ACC112 (cell line): ENCODE results near the gene INSRR.
A peak's percentile ranks its signal among the peaks of the same experiment; 100 is the strongest.

Experiments used
- H2AFZ ChIP-seq: fragments of 200-600 bp; sonication (generic); one replicate; pipeline ENCODE4 v1.6.0; 2017; ENCODE audit warnings: antibody characterized with exemption, low read length; ENCODE audit not compliant: unreplicated experiment
- H3K27ac ChIP-seq: fragments of 200-600 bp; sonication (generic); 2 replicates; pipeline ENCODE4 v1.5.1; 2014; ENCODE audit warnings: low read depth, mild to moderate bottlenecking, antibody characterized with exemption, low read length, moderate library complexity
- H3K27me3 ChIP-seq: fragments of 200-600 bp; sonication (generic); 2 replicates; pipeline ENCODE4 v1.6.1; 2014; ENCODE audit warnings: mild to moderate bottlenecking, antibody characterized with exemption, low read length, moderate library complexity, mixed read lengths; ENCODE audit not compliant: insufficient read depth
- H3K36me3 ChIP-seq: fragments of 200-600 bp; sonication (generic); 2 replicates; pipeline ENCODE4 v1.6.1; 2016; ENCODE audit warnings: mild to moderate bottlenecking, antibody characterized with exemption, low read length, moderate library complexity, mixed read lengths; ENCODE audit not compliant: insufficient read depth
- H3K4me1 ChIP-seq: fragments of 200-600 bp; sonication (generic); one replicate; pipeline ENCODE4 v1.6.1; 2016; ENCODE audit warnings: low read length, mixed read lengths; ENCODE audit not compliant: insufficient read depth, unreplicated experiment, control insufficient read depth
- H3K4me3 ChIP-seq: fragments of 200-600 bp; sonication (generic); 2 replicates; pipeline ENCODE4 v1.5.1; 2014; ENCODE audit warnings: mild to moderate bottlenecking, low read depth, low read length
- H3K79me2 ChIP-seq: fragments of 200-600 bp; sonication (generic); one replicate; pipeline ENCODE4 v1.6.0; 2016; ENCODE audit warnings: low read length; ENCODE audit not compliant: control insufficient read depth, unreplicated experiment, insufficient read depth

The INSRR gene

GRCh38 chr1:156874572-156875340, 15.8 kb upstream of the INSRR start:
- Histone ChIP-seq H3K4me3 (no peak overlapping the region), H2AFZ (no peak overlapping the region), H3K36me3 (no peaks in the 10 kb centered on the region), H3K4me1 (peaks cover 8% of the 10 kb centered on the region), H3K27ac (no peak overlapping the region), H3K79me2 (no peaks in the 10 kb centered on the region), H3K27me3 (peaks cover 3% of the 10 kb centered on the region; the same call in 1 of the 2 replicates)

GRCh38 chr1:156874142-156874541, 15.2 kb upstream of the INSRR start:
- H2AFZ ChIP-seq, result no peak overlapping the region
- peaks cover 2% of the 10 kb centered on the region; the same call in 1 of the 2 replicates for H3K27me3 ChIP-seq
- H3K4me3 ChIP-seq, result no peak overlapping the region
- H3K36me3 ChIP-seq, result no peaks in the 10 kb centered on the region
- no peaks in the 10 kb centered on the region for H3K79me2 ChIP-seq
- peaks cover 9% of the 10 kb centered on the region for H3K4me1 ChIP-seq
- H3K27ac ChIP-seq, result no peak overlapping the region

GRCh38 chr1:156873659-156874058, 14.7 kb upstream of the INSRR start:
- H3K36me3 ChIP-seq, result no peaks in the 10 kb centered on the region
- no peak overlapping the region for H3K27ac ChIP-seq
- no peak overlapping the region for H3K4me3 ChIP-seq
- H3K27me3 ChIP-seq, result no peaks in the 10 kb centered on the region
- peaks cover 9% of the 10 kb centered on the region for H3K4me1 ChIP-seq
- H2AFZ ChIP-seq, result no peak overlapping the region
- H3K79me2 ChIP-seq, result no peaks in the 10 kb centered on the region

- peaks cover 9% of the 10 kb centered on the region for H3K4me1 ChIP-seq
- no peaks in the 10 kb centered on the region for H3K36me3 ChIP-seq
- no peaks in the 10 kb centered on the region for H3K27me3 ChIP-seq
- H3K4me3 ChIP-seq, result no peak overlapping the region
- no peaks in the 10 kb centered on the region for H3K79me2 ChIP-seq
- no peak overlapping the region for H2AFZ ChIP-seq
- H3K27ac ChIP-seq, result peak overlapping the region; percentile 79; the same call in 1 of the 2 replicates
Measured at GRCh38 chr1:156869455-156869854, 10.5 kb upstream of the INSRR start.

- no peak overlapping the region for H3K4me3 ChIP-seq
- no peaks in the 10 kb centered on the region for H3K79me2 ChIP-seq
- peaks cover 9% of the 10 kb centered on the region for H3K4me1 ChIP-seq
- no peaks in the 10 kb centered on the region for H3K27me3 ChIP-seq
- no peaks in the 10 kb centered on the region for H3K36me3 ChIP-seq
- H3K27ac ChIP-seq, result no peak overlapping the region
- H2AFZ ChIP-seq, result no peak overlapping the region
Measured at GRCh38 chr1:156868341-156868740, 9.4 kb upstream of the INSRR start.

- H3K4me1 ChIP-seq, result peaks cover 9% of the 10 kb centered on the region
- peaks cover 6% of the 10 kb centered on the region; the same call in 1 of the 2 replicates for H3K27me3 ChIP-seq
- H2AFZ ChIP-seq, result no peak overlapping the region
Measured at GRCh38 chr1:156866249-156866909, 7.5 kb upstream of the INSRR start.

GRCh38 chr1:156865865-156866248, 6.9 kb upstream of the INSRR start:
- Histone ChIP-seq H2AFZ (no peak overlapping the region), H3K27ac (no peak overlapping the region), H3K79me2 (no peaks in the 10 kb centered on the region), H3K36me3 (no peaks in the 10 kb centered on the region), H3K4me3 (no peak overlapping the region), H3K27me3 (peaks cover 11% of the 10 kb centered on the region; the same call in 1 of the 2 replicates), H3K4me1 (peaks cover 9% of the 10 kb centered on the region)

More at GRCh38 chr1:156866249-156866909, 7.5 kb upstream of the INSRR start:
- Histone ChIP-seq H3K36me3 (no peaks in the 10 kb centered on the region), H3K79me2 (no peaks in the 10 kb centered on the region), H3K4me3 (no peak overlapping the region), H3K27ac (no peak overlapping the region)

GRCh38 chr1:156865258-156865657, 6.3 kb upstream of the INSRR start:
- no peaks in the 10 kb centered on the region for H3K36me3 ChIP-seq
- H3K27ac ChIP-seq, result no peak overlapping the region
- H3K4me1 ChIP-seq, result peaks cover 8% of the 10 kb centered on the region
- H3K4me3 ChIP-seq, result no peak overlapping the region
- H3K79me2 ChIP-seq, result no peaks in the 10 kb centered on the region
- H2AFZ ChIP-seq, result no peak overlapping the region
- H3K27me3 ChIP-seq, result peaks cover 15% of the 10 kb centered on the region; the same call in 1 of the 2 replicates

GRCh38 chr1:156864796-156865195, 5.9 kb upstream of the INSRR start:
- H2AFZ ChIP-seq, result no peak overlapping the region
- no peaks in the 10 kb centered on the region for H3K79me2 ChIP-seq
- peaks cover 16% of the 10 kb centered on the region; the same call in 1 of the 2 replicates for H3K27me3 ChIP-seq
- H3K27ac ChIP-seq, result no peak overlapping the region
- no peaks in the 10 kb centered on the region for H3K36me3 ChIP-seq
- peaks cover 4% of the 10 kb centered on the region for H3K4me1 ChIP-seq
- no peak overlapping the region for H3K4me3 ChIP-seq

- no peak overlapping the region for H3K4me3 ChIP-seq
- H3K79me2 ChIP-seq, result no peaks in the 10 kb centered on the region
- no peaks in the 10 kb centered on the region for H3K36me3 ChIP-seq
- H2AFZ ChIP-seq, result no peak overlapping the region
- H3K4me1 ChIP-seq, result peaks cover 3% of the 10 kb centered on the region
- no peak overlapping the region for H3K27ac ChIP-seq
- H3K27me3 ChIP-seq, result peaks cover 24% of the 10 kb centered on the region
Measured at GRCh38 chr1:156863631-156864030, 4.7 kb upstream of the INSRR start.
